ENCODE results near the gene CCNY.

GRCh38 chr10:35465673-35466072 lies 129.4 kb downstream of the CCNY start:
- TF ChIP-seq TCF12 (IDR thresholded peaks at IDR 0.05; ENCODE audit: low read depth) (no peak), CEBPB (IDR thresholded peaks at IDR 0.05) (no peak)

Measured in Ishikawa (cell line).